GM19328 (cell line): ENCODE results near the gene DACH1.

Source experiments
- ATAC-seq: cut with Tn5 transposase; IDR thresholded peaks from one replicate; pipeline ENCODE4 v1.9.1; 2021; ENCODE audit warnings: mild to moderate bottlenecking, moderate library complexity; ENCODE audit not compliant: unreplicated experiment

DACH1 gene

DNA sequence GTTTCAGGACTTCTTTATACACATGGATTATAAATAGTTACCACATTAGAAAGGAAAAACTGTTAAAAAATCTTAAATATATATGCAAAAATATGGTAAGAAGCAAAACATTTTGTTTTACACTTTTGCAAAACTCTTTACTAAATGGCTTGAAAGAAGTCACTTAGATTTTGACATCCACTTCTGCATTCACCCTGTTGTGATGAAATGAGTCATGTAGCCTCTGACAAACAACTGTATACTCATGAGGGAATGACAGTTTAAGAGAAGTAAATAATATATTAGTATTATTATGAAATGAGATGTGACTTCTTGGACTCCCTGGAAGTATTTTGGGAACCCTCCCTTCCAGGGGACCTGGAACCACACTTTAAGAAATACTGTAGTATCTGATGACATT, 275.6 kb downstream of the DACH1 start:
- ATAC-seq: no peak

DNA sequence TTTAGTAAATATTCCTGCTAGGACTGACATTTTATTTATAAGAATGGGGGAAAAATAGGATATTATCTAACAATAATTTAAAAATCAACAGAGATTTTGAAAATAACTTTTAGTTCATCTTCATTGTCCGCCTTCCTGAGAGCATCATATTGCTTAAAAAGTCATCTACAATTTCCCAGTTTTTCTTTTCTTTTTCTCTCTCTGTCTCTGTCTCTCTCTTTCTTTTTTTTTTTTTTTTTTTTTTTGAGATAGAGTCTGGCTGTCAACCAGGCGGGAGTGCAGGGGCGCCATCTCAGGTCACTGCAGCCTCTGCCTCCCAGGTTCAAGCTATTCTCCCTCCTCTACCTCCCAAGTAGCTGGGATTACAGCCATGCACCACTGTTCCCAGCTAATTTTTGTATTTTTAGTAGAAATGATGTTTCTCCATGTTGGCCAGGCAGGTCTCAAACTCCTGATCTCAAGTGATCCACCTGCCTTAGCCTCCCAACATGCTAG, 276.3 kb downstream of the DACH1 start:
- no peak for ATAC-seq

DNA sequence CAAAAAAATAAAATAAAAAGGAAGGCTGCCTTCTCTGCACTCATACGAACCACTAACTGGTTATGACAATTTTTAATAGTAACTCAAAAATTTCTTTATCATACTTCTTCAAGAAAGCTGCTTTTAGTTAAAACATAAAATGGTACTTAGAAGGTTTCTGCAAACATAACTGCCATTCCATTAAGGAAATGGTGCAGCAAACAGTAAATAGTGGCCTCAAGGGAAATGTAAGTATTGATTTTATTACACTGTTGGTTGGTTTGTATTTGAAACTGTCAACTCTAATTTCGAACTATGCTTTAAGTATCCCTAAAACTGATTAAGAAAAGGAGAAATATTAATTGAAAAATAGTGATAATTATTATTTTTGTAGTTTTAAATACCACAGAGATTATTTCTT, 278.0 kb downstream of the DACH1 start:
- no peak for ATAC-seq

DNA sequence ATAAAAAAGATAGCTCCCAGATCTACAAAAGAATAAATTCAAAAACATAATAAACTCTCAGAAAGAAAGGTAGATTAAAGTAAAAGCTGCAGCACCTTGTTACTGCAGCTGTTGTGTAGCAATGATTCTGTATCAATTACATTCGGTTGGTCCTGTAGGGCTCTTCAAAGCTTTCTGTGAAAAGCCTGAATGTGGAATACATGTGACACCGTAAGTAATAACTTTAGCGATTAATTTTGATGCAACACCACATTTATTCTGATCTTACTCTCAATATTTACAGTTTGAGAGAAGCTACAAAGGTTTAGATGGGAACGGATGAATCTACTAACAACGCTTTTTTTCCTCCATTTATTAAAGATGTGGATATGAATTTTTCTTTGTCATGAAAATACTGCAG, 279.2 kb downstream of the DACH1 start:
- no peak for ATAC-seq

DNA sequence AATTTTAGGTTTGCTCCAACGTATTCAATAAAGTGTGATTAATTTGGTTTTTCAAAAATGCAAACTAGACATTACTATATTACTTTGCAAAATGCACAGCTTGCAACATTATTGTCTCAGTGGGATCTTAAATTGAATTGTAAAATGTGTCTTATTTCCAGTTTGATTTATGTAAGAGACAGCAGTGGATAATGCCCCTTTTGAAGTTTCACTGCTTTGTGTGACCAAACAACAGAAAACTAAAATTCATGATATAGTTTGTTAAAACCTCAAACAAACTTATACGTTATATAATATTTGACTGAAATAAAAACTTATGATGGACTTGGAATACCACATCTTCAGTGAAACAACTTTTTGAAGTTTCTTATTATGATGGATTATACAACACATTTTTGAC, 279.8 kb downstream of the DACH1 start:
- no peak for ATAC-seq

DNA sequence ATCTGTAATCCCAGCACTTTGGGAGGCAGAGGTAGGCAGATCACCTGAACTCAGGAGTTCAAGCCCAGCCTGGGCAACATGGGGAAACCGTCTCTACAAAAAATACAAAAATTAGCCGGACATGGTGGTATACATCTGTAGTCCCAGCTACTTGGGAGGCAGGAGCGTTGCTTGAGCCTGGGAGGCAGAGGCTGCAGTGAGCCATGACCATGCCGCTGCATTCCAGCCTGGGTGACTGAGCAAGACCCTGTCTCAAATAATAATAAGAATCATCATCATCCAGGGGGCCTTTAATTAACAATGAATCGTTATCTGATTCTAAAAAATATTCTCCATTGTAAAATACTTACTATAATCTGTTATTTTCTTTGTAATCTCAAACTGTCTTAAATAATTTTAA, 283.4 kb downstream of the DACH1 start:
- no peak for ATAC-seq

DNA sequence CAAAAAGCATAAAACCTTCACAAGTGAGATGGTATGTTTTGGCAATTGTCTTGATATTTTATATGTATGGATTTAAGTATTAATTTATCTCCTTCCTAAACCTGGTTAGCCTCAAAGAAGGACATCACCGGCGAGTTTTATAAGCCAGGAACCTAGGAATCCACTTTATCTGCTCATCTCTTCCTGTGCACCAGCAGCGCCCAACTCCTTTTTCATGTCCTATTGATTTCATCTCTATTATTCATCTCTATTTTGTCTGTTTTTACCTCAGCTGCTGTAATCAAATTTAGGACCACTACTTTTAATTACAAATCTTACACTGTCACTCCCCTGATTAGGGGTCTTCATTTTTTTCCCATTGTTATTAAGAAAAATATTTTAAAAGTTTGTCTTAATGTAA, 286.4 kb downstream of the DACH1 start:
- no peak for ATAC-seq

DNA sequence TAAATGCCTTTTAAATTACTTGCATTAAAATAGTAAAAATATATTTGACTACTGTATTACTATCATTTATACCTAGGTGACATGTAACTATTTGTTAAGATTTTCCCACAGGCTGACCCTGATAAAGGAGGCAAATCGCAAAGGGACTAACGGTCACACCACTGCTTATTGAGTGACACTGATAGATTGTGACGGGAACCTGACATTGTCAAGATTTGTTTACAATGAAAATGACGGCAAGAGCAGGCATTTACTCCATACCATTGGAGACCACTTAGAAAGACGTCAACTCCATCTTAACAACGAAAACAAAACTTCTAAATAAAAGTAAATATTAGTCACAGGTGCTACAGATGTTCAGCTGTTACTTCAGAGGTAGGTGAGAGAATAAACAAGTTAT, 289.0 kb downstream of the DACH1 start:
- ATAC-seq: no peak

DNA sequence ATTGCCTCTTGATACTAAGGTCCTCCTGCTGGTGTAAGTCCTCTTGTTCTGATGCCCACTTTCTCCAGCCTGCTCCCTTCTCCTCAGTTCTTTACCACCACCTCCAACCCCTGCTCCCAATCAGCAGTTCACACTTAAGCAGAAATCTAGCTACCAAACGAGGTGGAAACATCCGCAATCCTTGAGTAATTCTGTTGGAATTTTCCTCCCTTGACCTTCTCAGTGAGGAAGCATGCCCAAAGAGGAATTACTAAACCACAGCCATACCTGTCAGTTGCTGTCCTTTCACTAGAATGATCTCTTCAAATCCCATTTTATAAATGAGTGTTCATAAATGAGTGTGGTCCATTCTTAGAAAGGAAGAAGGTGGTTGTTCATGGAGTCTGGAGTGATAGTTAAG, 289.9 kb downstream of the DACH1 start:
- ATAC-seq: no peak

DNA sequence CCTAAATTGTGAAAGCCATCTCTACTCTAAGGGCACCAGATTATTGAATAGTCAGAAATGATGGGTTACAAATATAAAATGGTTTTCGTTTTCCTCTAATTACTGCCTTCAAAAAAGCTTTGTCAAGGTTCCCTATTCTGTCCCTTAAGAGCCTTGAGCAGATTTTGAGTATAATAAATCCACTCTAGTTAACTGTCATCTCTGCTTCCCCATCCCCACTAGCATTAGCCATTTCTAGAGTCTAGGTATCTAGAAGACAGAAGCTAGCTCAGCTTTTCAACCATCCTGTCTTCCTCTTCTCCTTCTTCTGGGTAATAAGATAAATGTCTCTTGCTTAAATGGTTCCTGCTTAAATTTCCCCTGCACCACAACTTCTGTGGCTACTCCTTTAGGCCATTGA, 290.4 kb downstream of the DACH1 start:
- ATAC-seq: no peak

DNA sequence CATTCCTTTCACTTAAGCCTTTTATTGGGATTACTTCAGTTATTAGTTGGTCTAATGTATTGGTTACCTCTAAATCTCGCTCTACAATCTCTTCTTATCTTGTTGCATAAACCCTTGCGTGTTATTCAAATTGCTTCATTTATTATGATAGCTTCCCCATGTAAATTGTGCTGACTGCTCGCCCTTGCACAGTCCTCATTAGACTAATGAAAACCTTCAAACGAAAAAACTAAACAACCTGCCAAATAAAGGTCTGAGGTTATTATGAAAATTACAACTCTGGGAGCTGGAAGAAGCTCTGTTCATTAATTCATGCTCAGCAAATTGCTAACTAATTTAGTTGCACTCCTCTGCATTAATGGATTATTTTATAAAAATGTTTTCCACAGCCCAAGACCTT, 320.1 kb downstream of the DACH1 start:
- no peak for ATAC-seq

DNA sequence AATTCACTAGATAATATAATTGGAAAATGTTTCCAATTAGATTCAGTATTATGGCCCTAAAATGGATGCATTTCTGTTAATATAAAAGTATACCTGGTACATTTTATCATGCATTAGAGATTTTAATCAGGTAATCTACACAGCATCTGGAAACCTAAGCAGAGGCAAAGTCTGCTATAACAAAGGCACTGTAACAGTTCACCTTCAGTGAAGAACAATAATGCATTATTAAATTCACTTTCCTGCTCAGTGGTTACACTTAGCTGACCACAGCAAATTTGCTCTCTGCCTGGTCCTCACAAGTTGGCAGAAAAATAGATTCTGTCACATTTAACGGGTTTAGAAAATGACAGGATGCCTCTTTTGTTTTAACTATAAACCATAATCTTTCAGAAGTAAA, 326.9 kb downstream of the DACH1 start:
- ATAC-seq: no peak

DNA sequence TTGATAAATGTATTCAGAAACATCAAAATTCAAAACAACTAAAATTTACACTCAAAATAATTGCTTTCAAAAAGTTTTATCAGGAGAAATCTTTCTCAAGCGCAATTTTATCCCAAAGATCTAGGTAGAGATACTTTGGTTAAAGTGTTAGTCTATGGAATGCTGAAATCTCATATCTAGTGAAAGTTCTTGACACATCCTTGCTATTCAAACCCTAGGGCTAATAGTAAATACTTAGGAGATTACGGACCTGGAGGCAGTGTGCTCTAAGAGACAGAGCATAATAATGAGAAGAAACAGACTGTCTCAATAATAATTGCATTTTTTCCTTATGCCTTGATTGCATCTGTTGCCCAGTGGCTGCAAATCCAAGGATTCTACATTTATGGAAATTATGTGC, 330.8 kb downstream of the DACH1 start:
- no peak for ATAC-seq

DNA sequence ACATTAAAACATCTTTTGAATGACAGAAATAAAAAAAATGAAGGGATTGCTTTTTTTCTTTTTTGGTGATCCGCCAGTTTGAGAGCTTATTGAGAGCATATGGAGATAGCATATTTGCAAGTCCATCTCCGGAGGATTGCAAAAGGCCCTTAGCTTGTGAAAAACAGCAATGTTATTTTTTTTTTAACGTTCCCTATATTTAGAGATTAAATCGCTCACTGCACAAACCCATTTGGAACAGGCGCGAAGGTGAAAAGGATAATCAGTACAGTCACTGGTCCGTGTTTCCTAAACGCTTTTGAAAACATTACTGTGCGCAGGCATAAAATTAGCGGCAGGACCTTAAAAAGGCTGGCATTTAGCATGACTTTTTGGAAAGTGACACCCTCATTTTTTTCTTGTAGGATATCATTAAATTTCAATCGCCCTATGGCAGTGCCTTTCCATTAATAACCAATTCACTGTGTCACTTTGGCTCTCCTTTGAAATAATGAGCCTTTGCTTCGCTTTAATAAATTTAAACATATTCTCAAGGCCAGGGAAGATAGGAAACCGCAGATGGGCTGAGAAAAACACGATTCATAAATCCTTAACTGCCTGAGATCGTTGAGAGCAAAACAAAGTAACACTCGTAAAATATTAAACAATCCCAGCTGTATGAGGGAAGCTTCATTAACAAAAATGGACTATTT, 342.2 kb downstream of the DACH1 start:
- ATAC-seq: no peak

DNA sequence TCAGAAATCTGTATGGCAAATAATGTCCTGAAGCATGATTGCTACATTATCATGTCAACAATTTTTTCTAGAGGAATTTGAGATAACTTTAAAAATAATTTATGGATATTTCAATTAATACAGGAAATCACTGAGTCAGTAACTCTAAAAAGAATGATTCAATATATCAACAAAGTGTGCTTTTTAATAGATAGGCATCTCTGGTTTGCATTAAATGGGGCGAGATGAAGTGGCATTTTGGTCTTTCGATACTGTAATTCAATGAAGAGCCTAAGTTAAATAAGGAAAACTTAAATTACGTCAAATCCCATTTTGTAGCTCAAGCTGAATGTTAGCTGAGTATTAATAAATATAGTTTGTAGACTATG, 342.8 kb downstream of the DACH1 start:
- ATAC-seq: no peak

DNA sequence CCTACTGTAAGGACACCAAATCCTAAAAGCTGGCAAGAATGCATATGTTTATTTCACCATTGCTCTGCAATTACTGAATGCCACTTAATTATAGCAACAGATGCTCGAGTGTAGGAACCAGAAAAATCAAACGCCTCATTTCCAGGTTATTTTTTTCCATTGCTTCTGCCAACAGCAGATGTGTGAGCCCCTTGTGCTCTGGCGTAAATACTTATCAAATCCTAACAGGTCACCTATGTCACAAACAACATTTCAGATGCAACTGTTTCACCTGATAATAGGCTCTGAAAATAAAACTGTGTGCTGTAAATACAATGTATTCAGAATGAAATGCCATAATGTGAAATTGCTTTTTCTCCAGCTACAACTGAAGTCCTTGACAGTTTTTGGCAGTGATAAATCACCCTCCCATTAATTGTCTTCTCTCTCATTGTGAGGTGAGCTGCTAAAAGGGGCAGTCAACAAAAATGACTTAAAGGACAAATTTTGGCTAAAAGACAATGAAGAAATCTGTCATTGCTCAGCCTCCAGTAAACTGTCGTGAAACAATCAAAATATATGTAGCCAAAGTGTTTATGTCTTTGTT, 344.0 kb downstream of the DACH1 start:
- no peak for ATAC-seq

DNA sequence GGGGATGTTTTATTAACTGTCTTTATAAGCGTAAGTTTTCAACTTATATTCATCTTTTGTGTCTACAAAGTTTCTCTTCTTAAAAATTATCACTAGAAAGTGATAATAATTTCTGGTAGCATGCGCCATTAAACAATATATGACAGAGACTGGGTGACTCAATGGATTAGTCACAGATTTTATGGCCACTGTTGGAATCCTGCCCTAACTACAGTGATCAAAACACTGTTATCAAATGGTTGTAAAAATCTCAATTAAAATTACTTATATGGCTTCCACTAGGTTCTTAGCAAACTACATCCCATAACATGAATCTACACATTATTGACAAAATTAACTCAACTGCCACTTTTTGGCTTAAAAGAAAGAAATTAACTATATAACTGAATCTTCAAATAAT, 350.0 kb downstream of the DACH1 start:
- ATAC-seq: no peak

DNA sequence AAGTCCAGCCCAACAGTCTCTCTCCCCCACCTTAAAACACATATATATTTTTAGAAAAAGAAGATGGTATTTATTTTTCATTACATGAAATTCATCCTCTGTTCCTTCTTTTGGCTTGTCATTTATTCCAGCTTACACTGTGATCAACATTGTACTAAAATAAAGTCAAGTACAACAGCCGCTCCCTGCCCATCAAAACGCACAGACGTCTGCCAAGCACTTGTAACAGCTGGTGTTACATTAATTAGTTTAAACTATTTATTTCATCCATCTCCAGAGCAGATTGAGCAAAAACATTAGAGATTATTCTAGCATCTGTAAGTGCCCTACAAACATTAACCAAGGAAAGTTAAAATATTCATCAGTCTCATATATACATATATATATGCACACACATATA, 350.5 kb downstream of the DACH1 start:
- ATAC-seq: no peak

DNA sequence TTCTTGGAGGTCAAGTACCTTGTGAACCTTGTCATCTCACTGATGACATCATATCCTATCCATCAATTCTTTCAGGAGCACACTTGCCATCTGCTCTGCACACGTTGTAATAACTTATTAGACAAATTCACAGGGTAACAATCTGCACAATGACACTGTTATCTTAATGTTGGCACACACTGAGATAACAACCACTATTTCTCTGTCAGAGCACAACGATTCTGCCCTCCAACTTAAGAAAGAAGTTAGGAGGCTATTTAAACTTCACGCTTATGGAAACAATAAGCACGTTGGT, 351.3 kb downstream of the DACH1 start:
- ATAC-seq: no peak

DNA sequence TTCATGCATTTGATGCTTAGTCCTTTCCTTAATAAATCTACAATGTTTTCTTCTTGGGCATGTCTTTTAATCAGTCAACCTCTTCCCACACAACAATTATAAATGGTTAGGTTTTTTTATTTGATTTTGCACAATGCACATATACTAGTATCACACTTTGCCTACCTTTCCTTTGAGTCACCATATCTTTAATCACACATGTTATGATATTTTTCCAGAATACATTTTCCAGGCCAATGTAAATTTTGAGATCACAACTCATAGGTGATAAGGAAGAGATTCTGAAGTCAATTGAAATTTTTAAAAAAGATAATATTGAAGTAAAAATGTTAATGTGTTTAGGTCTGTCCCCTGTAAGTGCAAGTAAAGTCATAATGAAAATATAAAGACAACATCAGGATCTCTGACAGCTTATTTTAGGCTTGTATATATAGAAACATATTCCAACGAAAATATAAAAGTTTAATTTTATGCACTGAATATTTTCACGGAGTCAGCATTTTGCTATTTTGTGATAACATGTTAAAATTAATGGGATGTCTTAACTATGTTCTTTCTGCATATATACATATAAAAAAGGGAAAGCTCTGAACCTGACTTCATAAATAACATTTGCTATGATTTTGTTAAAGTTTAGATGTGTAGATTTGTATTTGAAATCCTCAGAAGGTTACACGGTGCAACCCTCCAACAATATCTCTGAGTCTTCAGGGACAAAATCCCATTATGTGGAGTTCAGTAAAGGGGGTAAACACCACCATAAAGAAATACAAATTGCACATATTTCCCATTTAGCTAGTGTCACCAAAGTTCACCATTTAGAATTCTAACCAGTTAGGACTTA, 351.9 kb downstream of the DACH1 start:
- no peak for ATAC-seq

DNA sequence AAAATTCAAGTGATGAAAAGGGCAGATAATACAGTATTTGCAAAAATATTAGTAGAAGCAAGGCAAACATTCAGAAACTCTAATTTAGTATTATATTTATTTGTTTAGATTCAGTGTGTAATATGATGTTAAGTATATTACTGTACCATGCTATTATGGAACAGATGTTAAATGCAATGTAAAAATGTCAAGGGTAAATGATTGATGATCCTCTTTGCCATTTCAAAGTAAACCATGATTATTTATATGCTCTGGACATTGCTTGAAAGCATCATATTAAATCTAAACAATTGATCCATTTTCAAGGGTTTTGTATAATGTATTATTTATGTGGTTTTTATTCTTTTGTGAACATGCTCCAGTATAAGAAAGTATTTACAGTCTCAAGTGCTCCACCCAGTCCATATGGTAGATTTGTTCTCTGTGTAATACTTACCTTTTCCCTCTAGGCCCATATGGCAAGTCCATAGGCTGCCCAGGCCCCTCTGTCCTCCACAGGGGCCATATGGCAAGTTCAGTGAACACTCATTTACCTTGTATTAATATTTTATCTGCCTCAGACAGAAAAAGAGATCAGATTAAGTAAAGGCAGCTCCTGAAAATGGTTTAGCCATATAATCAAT, 353.5 kb downstream of the DACH1 start:
- ATAC-seq: no peak

DNA sequence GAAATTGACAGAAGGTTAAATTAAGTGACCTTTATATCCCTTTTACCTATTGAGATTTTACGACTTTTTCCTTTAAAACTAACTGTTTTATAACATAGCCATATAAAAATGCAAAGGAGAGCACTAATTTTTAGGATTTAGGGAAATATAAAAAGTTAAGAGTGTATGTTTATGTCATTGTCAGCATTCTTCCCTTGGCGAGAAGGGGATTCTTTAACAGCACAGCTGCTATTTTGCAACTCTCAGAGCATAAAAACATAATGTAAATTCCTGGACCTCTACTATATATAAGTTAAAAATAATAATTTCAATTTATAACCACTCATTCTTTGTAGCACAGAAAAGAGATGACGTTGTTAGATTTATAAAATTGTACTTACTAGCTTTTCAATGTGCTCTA, 363.2 kb downstream of the DACH1 start:
- ATAC-seq: no peak
